ENCODE measurements around the gene CTNND2. TPM values are rescaled to one million over a fixed set of nuclear protein-coding genes. Genes with fewer than 3 reads are reported as not detected.

The CTNND2 gene
- total and polyA plus RNA-seq, 10 donors = 0.93 to 51.0 (median 21.5) TPM

DNA sequence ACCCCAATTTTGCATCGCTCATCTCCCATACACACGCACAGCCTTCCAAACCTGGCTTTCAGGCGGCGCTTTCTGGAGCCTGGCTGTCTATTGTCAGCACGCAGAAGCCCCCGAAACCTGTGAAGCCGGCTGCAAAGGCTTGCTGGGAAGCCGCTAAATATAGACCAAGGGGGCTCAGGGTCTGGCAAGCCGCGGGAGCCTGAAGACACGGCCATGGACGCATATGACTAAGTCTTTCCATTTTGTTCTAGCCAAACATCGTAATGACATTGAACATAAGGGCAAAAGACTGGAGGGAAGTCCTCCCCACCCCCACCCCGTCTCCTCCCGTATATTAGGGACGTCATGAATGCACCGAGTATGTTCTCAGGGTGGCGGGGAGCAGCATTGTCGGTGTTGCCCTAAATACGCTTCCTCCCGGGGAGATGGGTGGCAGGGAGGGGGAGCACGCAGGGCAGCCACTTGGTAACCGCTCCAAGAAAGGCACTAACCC is 1.1 kb downstream of the CTNND2 start:
- Histone ChIP-seq H3K4me3 (peak overlapping the region; percentile 13 to 69 (median 41)), H3K27ac (peak overlapping the region in 7 of 8 donors; percentile 63 to 87 (median 83)), H3K36me3 (no peaks in the 10 kb centered on the region), H3K4me1 (peaks cover 0 to 19% (median 4%) of the 10 kb centered on the region in 6 donors), H3K27me3 (replicated peaks in 1 of 7) (peaks cover 0 to 51% (median 25%) of the 10 kb centered on the region in 7 donors), H3K9me3 (peaks cover 0 to 6% (median 0%) of the 10 kb centered on the region in 8 donors)
- no peak for DNase-seq
- TF ChIP-seq POLR2A (IDR thresholded peaks at IDR 0.05) (no peak), POLR2AphosphoS5 (IDR thresholded peaks at IDR 0.05) (no peak)
- TF ChIP-seq, protein P1, sequence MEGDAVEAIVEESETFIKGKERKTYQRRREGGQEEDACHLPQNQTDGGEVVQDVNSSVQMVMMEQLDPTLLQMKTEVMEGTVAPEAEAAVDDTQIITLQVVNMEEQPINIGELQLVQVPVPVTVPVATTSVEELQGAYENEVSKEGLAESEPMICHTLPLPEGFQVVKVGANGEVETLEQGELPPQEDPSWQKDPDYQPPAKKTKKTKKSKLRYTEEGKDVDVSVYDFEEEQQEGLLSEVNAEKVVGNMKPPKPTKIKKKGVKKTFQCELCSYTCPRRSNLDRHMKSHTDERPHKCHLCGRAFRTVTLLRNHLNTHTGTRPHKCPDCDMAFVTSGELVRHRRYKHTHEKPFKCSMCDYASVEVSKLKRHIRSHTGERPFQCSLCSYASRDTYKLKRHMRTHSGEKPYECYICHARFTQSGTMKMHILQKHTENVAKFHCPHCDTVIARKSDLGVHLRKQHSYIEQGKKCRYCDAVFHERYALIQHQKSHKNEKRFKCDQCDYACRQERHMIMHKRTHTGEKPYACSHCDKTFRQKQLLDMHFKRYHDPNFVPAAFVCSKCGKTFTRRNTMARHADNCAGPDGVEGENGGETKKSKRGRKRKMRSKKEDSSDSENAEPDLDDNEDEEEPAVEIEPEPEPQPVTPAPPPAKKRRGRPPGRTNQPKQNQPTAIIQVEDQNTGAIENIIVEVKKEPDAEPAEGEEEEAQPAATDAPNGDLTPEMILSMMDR (IDR thresholded peaks at IDR 0.05 in 8 of 11, conservative IDR thresholded peaks at IDR 0.05 in 3 of 11) = no peak
- intact Hi-C loops (cut with DNase I; ENCODE audit: low total_unique reads) = no loop called here
- 2 to 7% (median 4%) methylated on average over 17 to 23 of the region's 23 CpGs for WGBS, 5 donors

DNA sequence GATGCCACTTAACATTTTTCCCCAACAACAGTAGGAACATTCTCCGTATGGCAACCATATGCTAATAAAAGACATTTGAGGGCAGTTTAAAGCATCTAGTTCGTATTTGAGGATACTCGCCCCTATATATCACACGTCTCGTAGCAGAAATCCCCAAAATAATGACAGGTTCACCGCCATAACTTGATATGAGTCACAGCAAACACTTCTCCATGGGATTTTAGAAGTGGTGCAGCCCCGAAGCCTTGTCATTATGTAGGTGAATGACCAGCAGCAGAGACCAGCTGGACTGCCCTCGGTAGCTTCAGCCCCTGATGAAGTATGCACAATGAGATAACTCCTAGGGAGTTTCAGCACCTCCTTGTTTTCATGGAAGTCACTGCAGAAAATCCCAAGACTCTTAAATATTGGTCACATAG is 2.0 kb downstream of the CTNND2 start:
- Histone ChIP-seq H3K4me3 (peak overlapping the region in 7 of 8 donors; percentile 7 to 69 (median 42)), H3K9me3 (peaks cover 0 to 13% (median 3%) of the 10 kb centered on the region in 8 donors), H3K27me3 (replicated peaks in 1 of 7) (peaks cover 0 to 51% (median 25%) of the 10 kb centered on the region in 7 donors), H3K4me1 (peaks cover 0 to 19% (median 4%) of the 10 kb centered on the region in 6 donors), H3K27ac (peak overlapping the region in 4 of 8 donors; percentile 80 to 87 (median 85)), H3K36me3 (no peaks in the 10 kb centered on the region)
- peak in 1 of 3 donors; percentile 7 for TF ChIP-seq POLR2A (IDR thresholded peaks at IDR 0.05)
- TF ChIP-seq POLR2AphosphoS5 (IDR thresholded peaks at IDR 0.05) = no peak
- TF ChIP-seq, protein P1 (IDR thresholded peaks at IDR 0.05 in 8 of 11, conservative IDR thresholded peaks at IDR 0.05 in 3 of 11) = no peak
- DNase-seq = no peak
- intact Hi-C loops (cut with DNase I; ENCODE audit: low total_unique reads) = no loop called here
- 46 to 65% (median 57%) methylated on average over 8 of the region's 8 CpGs for WGBS, 5 donors

DNA sequence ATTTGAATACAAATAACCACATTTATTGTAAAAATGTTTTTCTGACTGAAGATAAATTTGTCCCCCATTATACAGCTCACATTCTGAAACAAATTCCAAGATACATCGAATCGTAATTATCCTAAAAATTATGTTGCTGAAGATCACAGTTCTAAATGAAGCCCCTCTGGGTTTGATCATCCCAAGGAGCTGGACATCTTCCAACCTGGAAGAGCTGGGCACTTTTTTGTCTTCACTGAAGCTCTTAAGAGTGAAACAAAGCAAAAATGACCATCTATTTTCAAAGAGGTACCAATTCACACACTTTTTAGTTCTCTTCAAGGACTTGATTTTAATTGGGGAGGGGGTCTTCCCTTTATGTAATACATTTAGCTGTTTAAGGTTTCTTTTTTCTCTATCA is 5.5 kb downstream of the CTNND2 start:
- H3K27ac ChIP-seq = no peak overlapping the region
- DNase-seq = no peak
- no peak overlapping the region for H3K4me3 ChIP-seq
- peaks cover 0 to 9% (median 0%) of the 10 kb centered on the region in 6 donors for H3K4me1 ChIP-seq
- 85 to 96% (median 90%) methylated on average over 2 of the region's 2 CpGs for WGBS, 5 donors
- TF ChIP-seq, protein P1 (IDR thresholded peaks at IDR 0.05 in 8 of 11, conservative IDR thresholded peaks at IDR 0.05 in 3 of 11) = no peak
- TF ChIP-seq POLR2A (IDR thresholded peaks at IDR 0.05) = no peak
- TF ChIP-seq POLR2AphosphoS5 (IDR thresholded peaks at IDR 0.05) = no peak
- H3K27me3 ChIP-seq (replicated peaks in 1 of 7) = peaks cover 0 to 27% (median 15%) of the 10 kb centered on the region in 7 donors
- peaks cover 0 to 36% (median 15%) of the 10 kb centered on the region in 8 donors for H3K9me3 ChIP-seq
- H3K36me3 ChIP-seq = no peaks in the 10 kb centered on the region
- intact Hi-C loops (cut with DNase I; ENCODE audit: low total_unique reads) = no loop called here

DNA sequence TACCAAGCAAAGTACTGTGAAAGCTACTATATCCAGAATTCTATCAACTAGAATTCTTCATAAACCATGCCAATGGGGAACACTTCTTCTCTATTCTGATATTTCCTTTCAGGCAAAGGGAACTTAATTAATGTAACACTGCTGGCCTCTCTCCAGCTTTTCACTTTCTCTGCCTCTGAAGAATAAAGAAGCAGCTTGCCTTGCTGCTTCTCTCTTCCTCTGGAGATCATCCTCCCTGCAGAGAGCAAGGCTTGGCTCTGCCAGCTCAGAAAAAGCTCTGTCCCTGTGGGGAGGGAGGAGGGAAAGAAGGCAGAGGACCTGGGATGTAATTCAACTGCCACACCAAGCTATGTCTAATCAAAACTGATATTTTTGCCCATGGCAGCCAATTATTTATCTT is 6.5 kb downstream of the CTNND2 start:
- no peak overlapping the region for H3K27ac ChIP-seq
- H3K4me3 ChIP-seq = no peak overlapping the region
- peaks cover 0 to 17% (median 7%) of the 10 kb centered on the region in 7 donors for H3K27me3 ChIP-seq (replicated peaks in 1 of 7)
- intact Hi-C loops (cut with DNase I; ENCODE audit: low total_unique reads) = no loop called here
- no peak for DNase-seq
- H3K36me3 ChIP-seq = no peaks in the 10 kb centered on the region
- TF ChIP-seq POLR2AphosphoS5 (IDR thresholded peaks at IDR 0.05) (no peak), POLR2A (IDR thresholded peaks at IDR 0.05) (no peak)
- peaks cover 0 to 30% (median 15%) of the 10 kb centered on the region in 8 donors for H3K9me3 ChIP-seq
- H3K4me1 ChIP-seq = no peaks in the 10 kb centered on the region
